RWPE2 (cell line): ENCODE results near the gene VSX2.

ENCODE experiments used
- ATAC-seq: fragments of 200-7000 bp; cut with Tn5 transposase; 3 replicates; pipeline ENCODE4 v1.9.1; 2021; ENCODE audit warnings: low read depth
- DNase-seq: peaks from one replicate; pipeline ENCODE4 v3.0.0-alpha.2; 2020; ENCODE audit warnings: low spot score
- H3K27ac ChIP-seq: fragments of 450-650 bp; 2 replicates; pipeline ENCODE4 v1.5.1; 2017; ENCODE audit warnings: mild to moderate bottlenecking; ENCODE audit not compliant: poor library complexity, severe bottlenecking
- H3K27me3 ChIP-seq: fragments of 250-450 bp; sonication (Bioruptor Pico); 2 replicates; pipeline ENCODE4 v1.5.1; 2021; ENCODE audit warnings: mild to moderate bottlenecking, moderate library complexity; ENCODE audit not compliant: insufficient read depth, poor library complexity, severe bottlenecking
- H3K36me3 ChIP-seq: fragments of 250-450 bp; sonication (Bioruptor Pico); 2 replicates; pipeline ENCODE4 v1.5.1; 2020; ENCODE audit warnings: low read depth, mild to moderate bottlenecking, moderate library complexity
- H3K4me1 ChIP-seq: fragments of 250-450 bp; sonication (Bioruptor Pico); 2 replicates; pipeline ENCODE4 v1.5.1; 2021; ENCODE audit warnings: mild to moderate bottlenecking, moderate library complexity; ENCODE audit not compliant: insufficient read depth, poor library complexity, severe bottlenecking
- H3K4me3 ChIP-seq: fragments of 250-450 bp; sonication (Bioruptor Pico); 2 replicates; pipeline ENCODE4 v1.5.1; 2021; ENCODE audit warnings: mild to moderate bottlenecking, moderate library complexity; ENCODE audit not compliant: severe bottlenecking
- H3K9me3 ChIP-seq: fragments of 250-450 bp; sonication (Bioruptor Pico); 2 replicates; pipeline ENCODE4 v1.5.1; 2021; ENCODE audit warnings: mild to moderate bottlenecking, moderate library complexity; ENCODE audit not compliant: severe bottlenecking
- TF ChIP-seq, protein P1 (sequence below): fragments of 450-650 bp; IDR thresholded peaks from one replicate; pipeline ENCODE4 v1.5.1; 2017; ENCODE audit warnings: mild to moderate bottlenecking, moderate library complexity; ENCODE audit not compliant: poor library complexity, severe bottlenecking

Gene VSX2

GRCh38 chr14:74217672-74218448 lies 21.4 kb upstream of the VSX2 start:
- Histone ChIP-seq H3K27ac (no peak overlapping the region), H3K36me3 (no peaks in the 10 kb centered on the region), H3K9me3 (no peaks in the 10 kb centered on the region), H3K4me3 (no peak overlapping the region), H3K4me1 (no peaks in the 10 kb centered on the region), H3K27me3 (peaks cover 13% of the 10 kb centered on the region)
- ATAC-seq (peak; percentile 91), DNase-seq (peak; percentile 72)
- TF ChIP-seq, protein P1, sequence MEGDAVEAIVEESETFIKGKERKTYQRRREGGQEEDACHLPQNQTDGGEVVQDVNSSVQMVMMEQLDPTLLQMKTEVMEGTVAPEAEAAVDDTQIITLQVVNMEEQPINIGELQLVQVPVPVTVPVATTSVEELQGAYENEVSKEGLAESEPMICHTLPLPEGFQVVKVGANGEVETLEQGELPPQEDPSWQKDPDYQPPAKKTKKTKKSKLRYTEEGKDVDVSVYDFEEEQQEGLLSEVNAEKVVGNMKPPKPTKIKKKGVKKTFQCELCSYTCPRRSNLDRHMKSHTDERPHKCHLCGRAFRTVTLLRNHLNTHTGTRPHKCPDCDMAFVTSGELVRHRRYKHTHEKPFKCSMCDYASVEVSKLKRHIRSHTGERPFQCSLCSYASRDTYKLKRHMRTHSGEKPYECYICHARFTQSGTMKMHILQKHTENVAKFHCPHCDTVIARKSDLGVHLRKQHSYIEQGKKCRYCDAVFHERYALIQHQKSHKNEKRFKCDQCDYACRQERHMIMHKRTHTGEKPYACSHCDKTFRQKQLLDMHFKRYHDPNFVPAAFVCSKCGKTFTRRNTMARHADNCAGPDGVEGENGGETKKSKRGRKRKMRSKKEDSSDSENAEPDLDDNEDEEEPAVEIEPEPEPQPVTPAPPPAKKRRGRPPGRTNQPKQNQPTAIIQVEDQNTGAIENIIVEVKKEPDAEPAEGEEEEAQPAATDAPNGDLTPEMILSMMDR = peak; percentile 98

DNA sequence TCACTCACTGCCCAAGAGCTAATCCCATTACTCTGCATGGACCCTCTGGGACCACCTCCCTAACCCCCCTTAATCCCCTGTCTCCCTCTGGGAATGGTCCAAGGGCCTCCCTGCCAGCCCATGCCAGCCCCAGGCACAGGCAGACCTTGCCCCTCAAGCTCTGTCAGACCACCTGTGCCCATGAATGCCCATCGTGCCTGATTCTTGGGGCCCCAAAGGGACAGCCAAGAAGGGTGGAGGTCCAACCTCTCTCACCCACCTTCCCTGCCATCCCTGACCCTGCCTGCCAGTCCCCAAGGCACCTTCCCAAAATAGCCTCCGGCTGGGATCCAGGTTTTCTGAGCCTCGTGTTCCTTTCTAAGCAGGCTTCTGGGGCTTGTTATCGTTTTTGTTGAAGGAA lies 20.8 kb upstream of the VSX2 start:
- no peak for ATAC-seq
- no peaks in the 10 kb centered on the region for H3K9me3 ChIP-seq
- H3K36me3 ChIP-seq = no peaks in the 10 kb centered on the region
- no peak for DNase-seq
- no peak overlapping the region for H3K4me3 ChIP-seq
- H3K27me3 ChIP-seq = peaks cover 13% of the 10 kb centered on the region
- H3K4me1 ChIP-seq = no peaks in the 10 kb centered on the region
- TF ChIP-seq, protein P1 = no peak
- no peak overlapping the region for H3K27ac ChIP-seq

- Histone ChIP-seq H3K9me3 (no peaks in the 10 kb centered on the region), H3K4me1 (no peaks in the 10 kb centered on the region), H3K27ac (no peak overlapping the region), H3K4me3 (no peak overlapping the region), H3K27me3 (peaks cover 13% of the 10 kb centered on the region), H3K36me3 (no peaks in the 10 kb centered on the region)
- ATAC-seq = no peak
- TF ChIP-seq, protein P1 = no peak
- peak; percentile 56 for DNase-seq
These were observed 19.7 kb upstream of the VSX2 start for GRCh38 chr14:74219277-74220205.

DNA sequence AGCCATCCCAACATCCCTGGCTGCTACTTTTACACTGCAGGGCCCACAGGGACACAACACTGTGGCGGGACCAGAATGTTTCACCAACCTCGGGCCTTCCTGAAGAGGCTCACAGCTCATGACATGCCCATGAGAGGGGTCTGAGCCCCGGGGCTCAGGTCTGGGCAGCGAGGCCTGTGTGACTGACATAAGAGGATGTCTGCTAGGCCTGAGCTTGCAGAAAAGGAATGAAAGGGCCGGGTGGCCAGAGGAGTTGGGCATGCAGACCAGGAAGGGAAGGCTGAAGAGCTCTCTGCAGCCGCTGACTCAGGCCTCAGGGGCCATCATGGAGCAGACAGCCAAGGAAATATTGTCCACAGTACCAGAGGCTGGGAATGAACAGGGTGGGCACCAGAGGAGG lies 18.3 kb upstream of the VSX2 start:
- Histone ChIP-seq H3K4me1 (no peaks in the 10 kb centered on the region), H3K27me3 (peaks cover 11% of the 10 kb centered on the region), H3K4me3 (no peak overlapping the region), H3K36me3 (no peaks in the 10 kb centered on the region), H3K27ac (no peak overlapping the region), H3K9me3 (no peaks in the 10 kb centered on the region)
- TF ChIP-seq, protein P1 = no peak
- DNase-seq (no peak), ATAC-seq (no peak)
